Choroid plexus epithelial cell (primary cell): ENCODE data around the gene RAB11A.
"Not testable (repeated sequence)": the region's sequence is repeated elsewhere in the genome, so short reads cannot be mapped to it uniquely, and the experiment has no call there.

ENCODE experiments used
- DNase-seq: peaks from one replicate; pipeline ENCODE4 v3.0.0-alpha.2; 2010; ENCODE audit warnings: low read depth
- H3K4me3 ChIP-seq: 2 replicates; pipeline ENCODE4 v1.5.1; 2011; ENCODE audit warnings: low read depth, mild to moderate bottlenecking, control low read depth, low read length, moderate library complexity
- CTCF ChIP-seq: conservative IDR thresholded peaks from 2 replicates; pipeline ENCODE4 v1.5.1; 2011; ENCODE audit warnings: low read depth, mild to moderate bottlenecking, control low read depth, inconsistent platforms, low read length, moderate library complexity

Gene RAB11A

GRCh38 chr15:65867244-65867643 is 2.0 kb upstream of the RAB11A start:
- H3K4me3 ChIP-seq = no peak overlapping the region
- no peak for TF ChIP-seq CTCF
- DNase-seq = no peak

GRCh38 chr15:65867933-65868332 is 1.4 kb upstream of the RAB11A start:
- H3K4me3 ChIP-seq, DNase-seq: not testable (repeated sequence)

- TF ChIP-seq CTCF = no peak
Measured at GRCh38 chr15:65868546-65869125, 655 bp upstream of the RAB11A start.

GRCh38 chr15:65869954-65870871 is 922 bp downstream of the RAB11A start:
- peak; percentile 43 for DNase-seq
- H3K4me3 ChIP-seq = peak overlapping the region; percentile 76
- peak; percentile 5 for TF ChIP-seq CTCF

More at GRCh38 chr15:65868546-65869125, 655 bp upstream of the RAB11A start:
- peak overlapping the region; percentile 76 for H3K4me3 ChIP-seq
- DNase-seq = no peak

- DNase-seq = peak; percentile 87
- no peak for TF ChIP-seq CTCF
- H3K4me3 ChIP-seq = peak overlapping the region; percentile 76
Measured at GRCh38 chr15:65870889-65871533, 1.7 kb downstream of the RAB11A start.

- H3K4me3 ChIP-seq, DNase-seq: not testable (repeated sequence)
Measured at GRCh38 chr15:65871886-65872285, 2.6 kb downstream of the RAB11A start.

- peak; percentile 44 for DNase-seq
- not testable (repeated sequence) for H3K4me3 ChIP-seq
Measured at GRCh38 chr15:65872596-65872995, 3.3 kb downstream of the RAB11A start.

- peak; percentile 17 for DNase-seq
- no peak for TF ChIP-seq CTCF
- H3K4me3 ChIP-seq = no peak overlapping the region
Measured at GRCh38 chr15:65873256-65873655, 4.0 kb downstream of the RAB11A start.
